Measurements from ENCODE around the gene EFCAB14.
"Not testable (repeated sequence)": the region's sequence is repeated elsewhere in the genome, so short reads cannot be mapped to it uniquely, and the experiment has no call there.

The EFCAB14 gene

DNA sequence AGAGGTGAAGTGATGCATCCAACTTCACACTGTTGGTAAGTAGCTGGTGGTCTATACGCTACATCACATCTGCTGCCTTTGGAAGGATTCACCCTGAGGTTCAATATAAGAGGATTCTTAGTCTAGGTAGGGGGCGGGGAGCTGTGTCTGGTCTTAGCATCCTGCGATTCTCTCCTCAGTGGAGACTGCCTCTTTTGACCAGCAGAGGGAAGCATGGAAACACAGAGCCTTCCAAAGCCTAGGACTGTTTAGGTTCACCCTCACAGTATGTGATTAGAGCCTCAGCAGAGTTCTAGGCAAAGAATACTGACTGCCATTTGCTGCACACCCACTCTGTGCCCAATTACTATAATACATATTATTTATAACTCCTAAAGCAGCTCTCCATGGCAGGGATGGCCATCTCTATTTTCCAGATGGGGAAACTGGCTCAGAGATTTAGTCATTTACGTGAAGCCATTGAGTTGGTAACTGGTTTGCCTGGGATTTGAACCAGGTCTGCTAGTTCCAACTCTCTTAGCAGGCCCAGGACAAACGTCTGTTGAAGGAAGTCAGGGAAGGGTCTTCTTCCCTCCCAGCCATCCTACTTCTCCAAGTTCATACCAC is 28.9 kb upstream of the EFCAB14 start:
- DNase-seq (ENCODE audit: low spot score) = no peak

DNA sequence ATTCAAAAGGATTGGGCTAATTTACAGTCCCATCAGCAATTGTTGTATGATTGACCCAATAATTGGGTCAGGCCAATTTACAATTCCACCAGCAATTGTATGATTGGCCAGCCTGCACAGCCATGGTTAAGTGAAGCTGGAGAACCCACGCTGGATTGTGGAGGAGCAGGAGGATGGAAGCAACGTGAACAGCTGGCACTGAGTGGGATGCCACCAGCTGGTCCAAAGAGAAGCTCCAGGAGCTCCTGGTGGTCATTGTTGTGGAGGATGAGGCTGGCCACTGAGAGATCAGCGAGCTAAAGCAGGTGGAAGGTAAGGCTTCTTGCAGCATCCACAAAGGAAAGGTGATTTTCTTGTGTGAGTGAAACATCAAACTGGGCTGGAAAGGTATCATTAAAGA is 23.2 kb upstream of the EFCAB14 start:
- TF ChIP-seq, protein P1, sequence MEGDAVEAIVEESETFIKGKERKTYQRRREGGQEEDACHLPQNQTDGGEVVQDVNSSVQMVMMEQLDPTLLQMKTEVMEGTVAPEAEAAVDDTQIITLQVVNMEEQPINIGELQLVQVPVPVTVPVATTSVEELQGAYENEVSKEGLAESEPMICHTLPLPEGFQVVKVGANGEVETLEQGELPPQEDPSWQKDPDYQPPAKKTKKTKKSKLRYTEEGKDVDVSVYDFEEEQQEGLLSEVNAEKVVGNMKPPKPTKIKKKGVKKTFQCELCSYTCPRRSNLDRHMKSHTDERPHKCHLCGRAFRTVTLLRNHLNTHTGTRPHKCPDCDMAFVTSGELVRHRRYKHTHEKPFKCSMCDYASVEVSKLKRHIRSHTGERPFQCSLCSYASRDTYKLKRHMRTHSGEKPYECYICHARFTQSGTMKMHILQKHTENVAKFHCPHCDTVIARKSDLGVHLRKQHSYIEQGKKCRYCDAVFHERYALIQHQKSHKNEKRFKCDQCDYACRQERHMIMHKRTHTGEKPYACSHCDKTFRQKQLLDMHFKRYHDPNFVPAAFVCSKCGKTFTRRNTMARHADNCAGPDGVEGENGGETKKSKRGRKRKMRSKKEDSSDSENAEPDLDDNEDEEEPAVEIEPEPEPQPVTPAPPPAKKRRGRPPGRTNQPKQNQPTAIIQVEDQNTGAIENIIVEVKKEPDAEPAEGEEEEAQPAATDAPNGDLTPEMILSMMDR (IDR thresholded peaks at IDR 0.05; ENCODE audit: extremely low read depth, missing control alignments) = no peak
- DNase-seq (ENCODE audit: low spot score) = no peak

More for the DNA sequence above, 28.9 kb upstream of the EFCAB14 start:
- TF ChIP-seq, protein P1 (IDR thresholded peaks at IDR 0.05; ENCODE audit: extremely low read depth, missing control alignments) = no peak

DNA sequence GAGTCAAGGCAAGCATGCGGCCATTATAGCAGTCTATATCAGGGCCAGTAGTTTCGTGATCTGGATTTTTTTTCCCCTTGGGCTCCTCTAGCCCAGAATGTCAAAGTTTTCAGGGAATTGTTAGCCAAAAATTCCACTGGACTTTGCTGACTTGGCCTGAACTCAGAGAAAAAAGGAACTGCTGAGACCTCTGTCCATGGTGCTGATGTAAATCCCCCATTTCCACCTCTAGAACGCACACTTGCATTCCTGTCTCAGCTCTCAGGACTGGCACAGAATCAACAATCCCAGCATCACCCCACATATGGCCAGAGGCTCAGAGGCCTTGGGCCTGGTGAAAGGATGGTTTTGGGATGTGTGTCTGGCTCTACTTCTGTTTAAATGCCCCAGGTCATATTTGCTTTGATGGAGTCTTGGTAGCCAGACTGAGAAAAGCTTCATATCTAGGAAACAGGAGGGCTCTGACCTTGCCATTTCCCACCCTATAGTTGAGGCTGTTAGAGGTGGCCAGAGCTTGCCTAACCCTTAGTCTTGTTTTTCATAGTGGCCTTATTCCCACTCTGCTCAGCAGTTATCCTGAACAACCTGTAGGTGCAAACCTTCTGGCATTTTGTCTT is 16.9 kb upstream of the EFCAB14 start:
- peak; percentile 49 for DNase-seq (ENCODE audit: low spot score)
- TF ChIP-seq, protein P1 (IDR thresholded peaks at IDR 0.05; ENCODE audit: extremely low read depth, missing control alignments) = no peak

DNA sequence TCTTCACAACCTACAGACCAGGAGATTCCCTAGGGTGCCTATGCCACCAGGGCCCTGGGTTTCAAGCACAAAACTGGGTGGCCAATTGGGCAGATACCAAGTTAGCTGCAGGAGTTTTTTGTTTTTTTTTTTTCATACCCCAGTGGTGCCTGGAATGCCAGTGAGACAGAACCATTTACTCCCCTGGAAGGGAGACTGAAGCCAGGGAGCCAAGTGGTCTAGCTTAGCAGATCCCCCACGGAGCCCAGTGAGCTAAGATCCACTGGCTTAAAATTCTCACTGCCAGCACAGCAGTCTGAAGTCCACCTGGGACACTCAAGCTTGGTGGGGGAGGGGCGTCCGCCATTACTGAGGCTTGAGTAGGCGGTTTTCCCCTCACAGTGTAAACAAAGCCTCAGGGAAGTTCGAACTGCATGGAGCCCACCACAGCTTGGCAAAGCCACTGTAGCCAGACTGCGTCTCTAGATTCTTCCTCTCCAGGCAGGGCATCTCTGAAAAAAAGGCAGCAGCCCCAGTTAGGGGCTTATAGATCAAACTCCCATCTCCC is 9.5 kb upstream of the EFCAB14 start:
- not testable (repeated sequence) for DNase-seq (ENCODE audit: low spot score)

DNA sequence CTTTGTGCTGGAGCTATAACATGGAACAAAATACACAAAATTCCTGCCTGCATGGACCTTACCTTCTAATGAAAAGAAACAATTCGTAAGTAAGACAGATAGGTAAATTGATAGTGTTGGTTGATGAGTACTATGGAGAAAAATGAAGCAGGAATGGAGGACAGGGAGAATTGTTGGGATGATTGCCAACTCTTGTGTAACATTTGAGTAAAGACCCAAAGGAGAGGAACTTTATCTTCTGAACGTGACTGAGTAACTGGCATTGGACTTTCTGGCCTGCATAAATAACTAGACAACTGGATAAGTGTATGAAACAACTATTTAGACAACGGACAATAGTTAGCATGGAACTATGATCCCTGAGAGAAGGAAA is 6.8 kb upstream of the EFCAB14 start:
- no peak for DNase-seq (ENCODE audit: low spot score)
- TF ChIP-seq, protein P1 (IDR thresholded peaks at IDR 0.05; ENCODE audit: extremely low read depth, missing control alignments) = no peak

DNA sequence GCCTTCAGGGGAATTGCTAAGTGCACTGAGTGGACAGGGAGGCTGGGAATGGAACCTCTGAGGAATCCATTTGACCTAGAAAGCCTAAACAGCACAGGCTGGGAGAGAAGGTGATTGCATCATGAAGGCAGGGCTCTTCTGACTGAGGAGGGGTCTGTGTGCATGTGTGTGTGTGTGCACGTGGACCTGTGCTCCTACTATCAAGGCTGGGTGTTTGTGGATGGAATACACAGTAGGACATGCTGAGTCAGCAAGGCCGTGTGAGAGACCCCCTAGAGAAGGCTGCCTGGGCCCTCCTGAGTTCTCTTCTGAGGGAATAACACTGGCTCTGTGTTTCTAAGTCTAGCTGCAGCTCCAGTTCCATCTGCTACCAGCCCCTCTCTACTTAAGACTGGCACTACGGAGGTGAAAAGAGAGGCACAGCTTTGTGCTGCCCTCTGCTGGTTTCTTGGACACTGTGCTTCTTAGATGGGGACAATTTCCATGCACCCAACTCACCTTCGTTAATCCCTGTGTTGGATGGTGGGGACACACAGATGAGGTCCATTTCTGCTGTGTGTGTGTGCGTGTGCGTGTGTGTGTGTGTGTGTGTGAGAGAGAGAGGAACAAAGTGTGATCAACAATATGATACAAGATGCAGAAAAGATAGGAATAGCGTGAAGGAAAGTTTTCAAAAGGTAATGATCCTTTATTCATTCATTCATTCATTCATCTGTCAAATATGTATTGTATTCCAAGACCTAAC is 6.2 kb upstream of the EFCAB14 start:
- TF ChIP-seq, protein P1 (IDR thresholded peaks at IDR 0.05; ENCODE audit: extremely low read depth, missing control alignments) = peak; percentile 73
- DNase-seq (ENCODE audit: low spot score) = peak; percentile 53

DNA sequence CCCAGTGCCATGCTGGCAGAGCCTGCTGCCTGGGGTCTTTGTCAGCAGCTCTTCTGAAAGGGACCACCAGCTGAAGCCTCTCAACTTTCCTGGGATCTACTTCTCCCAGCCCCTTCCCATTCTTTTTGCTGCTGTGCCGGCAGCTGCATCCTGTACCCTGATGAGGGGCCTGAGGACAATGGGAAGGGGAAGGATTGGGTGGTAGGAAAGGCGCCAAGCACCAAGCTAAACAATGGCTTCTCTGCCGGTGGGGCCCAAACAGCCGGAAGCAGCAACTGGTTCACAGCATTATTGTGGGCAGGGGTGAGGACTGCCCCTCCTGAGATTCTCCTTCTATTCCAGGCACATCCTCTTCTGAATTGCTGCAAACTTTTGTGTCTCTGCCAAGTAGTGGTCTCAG is 5.0 kb upstream of the EFCAB14 start:
- no peak for DNase-seq (ENCODE audit: low spot score)
- TF ChIP-seq, protein P1 (IDR thresholded peaks at IDR 0.05; ENCODE audit: extremely low read depth, missing control alignments) = no peak

Data from GM20000 (cell line).